ENCODE results near the gene MRPL43. TPM values are rescaled to one million over a fixed set of nuclear protein-coding genes. Genes with fewer than 3 reads are reported as not detected.

MRPL43 gene
- total and polyA plus RNA-seq, 2 donors (not counting 3 experiments of a cell fraction or from before 2014, with no cell fraction given), result 75.0 to 144 TPM

DNA sequence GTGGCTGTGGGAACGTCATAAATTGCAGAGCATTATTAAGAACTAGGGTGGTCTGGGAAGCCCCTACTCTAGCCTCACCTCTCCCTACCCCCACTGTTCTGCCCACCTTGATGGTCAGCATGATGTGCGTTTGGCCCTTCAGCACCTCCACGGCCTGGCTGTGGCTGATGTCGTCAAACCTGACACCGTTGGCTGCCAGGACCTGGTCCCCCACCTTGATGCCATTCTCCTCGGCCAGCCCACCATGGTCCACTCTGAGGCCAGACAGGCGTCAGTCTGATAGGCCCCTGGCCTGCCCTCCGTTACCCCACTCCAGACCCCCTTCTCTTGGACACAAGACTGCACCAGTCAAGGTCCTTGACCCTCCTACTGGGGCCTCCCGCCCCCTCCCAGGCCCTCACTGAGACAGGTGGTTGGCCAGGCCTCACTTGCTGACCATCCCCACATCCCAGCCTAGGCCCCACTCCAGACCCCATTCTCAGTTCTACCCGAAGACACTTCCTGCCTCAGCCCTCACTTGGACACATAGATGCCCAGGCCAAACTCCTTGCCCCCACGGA lies 34.5 kb upstream of the MRPL43 start:
- no TSS peak for BruUV-seq (replicated peaks)
- Histone ChIP-seq H3K9ac (replicated peaks; ENCODE audit: extremely low read depth, insufficient read depth, low read length) (no peak overlapping the region), H3K9me3 (replicated peaks; ENCODE audit: control insufficient read depth, insufficient read depth, low read length) (no peaks in the 10 kb centered on the region), H4K20me1 (replicated peaks; ENCODE audit: control insufficient read depth, extremely low read depth, insufficient read depth, low read length) (no peaks in the 10 kb centered on the region), H3K27ac (ENCODE audit: insufficient read depth, low read depth, low read length) (no peak overlapping the region), H3K79me2 (ENCODE audit: control insufficient read depth, insufficient read depth, low read length) (no peaks in the 10 kb centered on the region), H3K36me3 (ENCODE audit: control insufficient read depth in 2 of 2, extremely low read depth in 1 of 2, insufficient read depth in 2 of 2, low read length in 2 of 2) (no peaks in the 10 kb centered on the region), H2AFZ (ENCODE audit: low read depth, low read length) (no peak overlapping the region), H3K4me2 (ENCODE audit: insufficient read depth, low read length) (no peak overlapping the region), H3K9me1 (replicated peaks; ENCODE audit: control insufficient read depth, extremely low read depth, insufficient read depth, low read length) (no peaks in the 10 kb centered on the region), H3K4me1 (ENCODE audit: control insufficient read depth, extremely low read depth, insufficient read depth, low read length) (no peaks in the 10 kb centered on the region), H3K4me3 (replicated peaks in 1 of 3; ENCODE audit: insufficient read depth in 1 of 3, low read depth in 1 of 3, low read length in 3 of 3) (no peak overlapping the region), H3K27me3 (ENCODE audit: control insufficient read depth in 2 of 2, insufficient read depth in 2 of 2, low read length in 2 of 2) (no peaks in the 10 kb centered on the region)
- DNase-seq (ENCODE audit: low read depth, low spot score) (no peak), FAIRE-seq (no peak)
- ChIA-PET POLR2A (no interaction called here), CTCF (interaction anchor here (1.0 kb wide), 1 partner anchor 19 kb away, joined by 4 read pairs; no protein-coding TSS in a partner anchor)
- TF ChIP-seq POLR2A (IDR thresholded peaks at IDR 0.05; ENCODE audit: low read depth, low read length) (no peak), POLR2AphosphoS5 (IDR thresholded peaks at IDR 0.05; ENCODE audit: insufficient read depth, low read depth, low read length) (no peak), MYC (IDR thresholded peaks at IDR 0.05; ENCODE audit: low read depth, low read length) (no peak), JUN (IDR thresholded peaks at IDR 0.05; ENCODE audit: borderline replicate concordance, insufficient read depth, insufficient read length, low read depth) (no peak), GATA2 (IDR thresholded peaks at IDR 0.05; ENCODE audit: insufficient read depth, insufficient read length, low read depth, low read length) (no peak), EZH2 (IDR thresholded peaks at IDR 0.05; ENCODE audit: borderline replicate concordance, low read depth, low read length, severe bottlenecking) (no peak), FOS (IDR thresholded peaks at IDR 0.05; ENCODE audit: borderline replicate concordance, insufficient read depth, low read length) (no peak)
- TF ChIP-seq, protein P1, sequence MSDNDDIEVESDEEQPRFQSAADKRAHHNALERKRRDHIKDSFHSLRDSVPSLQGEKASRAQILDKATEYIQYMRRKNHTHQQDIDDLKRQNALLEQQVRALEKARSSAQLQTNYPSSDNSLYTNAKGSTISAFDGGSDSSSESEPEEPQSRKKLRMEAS (IDR thresholded peaks at IDR 0.05; ENCODE audit: insufficient read depth, insufficient read length), result no peak
- TF ChIP-seq, protein P2, sequence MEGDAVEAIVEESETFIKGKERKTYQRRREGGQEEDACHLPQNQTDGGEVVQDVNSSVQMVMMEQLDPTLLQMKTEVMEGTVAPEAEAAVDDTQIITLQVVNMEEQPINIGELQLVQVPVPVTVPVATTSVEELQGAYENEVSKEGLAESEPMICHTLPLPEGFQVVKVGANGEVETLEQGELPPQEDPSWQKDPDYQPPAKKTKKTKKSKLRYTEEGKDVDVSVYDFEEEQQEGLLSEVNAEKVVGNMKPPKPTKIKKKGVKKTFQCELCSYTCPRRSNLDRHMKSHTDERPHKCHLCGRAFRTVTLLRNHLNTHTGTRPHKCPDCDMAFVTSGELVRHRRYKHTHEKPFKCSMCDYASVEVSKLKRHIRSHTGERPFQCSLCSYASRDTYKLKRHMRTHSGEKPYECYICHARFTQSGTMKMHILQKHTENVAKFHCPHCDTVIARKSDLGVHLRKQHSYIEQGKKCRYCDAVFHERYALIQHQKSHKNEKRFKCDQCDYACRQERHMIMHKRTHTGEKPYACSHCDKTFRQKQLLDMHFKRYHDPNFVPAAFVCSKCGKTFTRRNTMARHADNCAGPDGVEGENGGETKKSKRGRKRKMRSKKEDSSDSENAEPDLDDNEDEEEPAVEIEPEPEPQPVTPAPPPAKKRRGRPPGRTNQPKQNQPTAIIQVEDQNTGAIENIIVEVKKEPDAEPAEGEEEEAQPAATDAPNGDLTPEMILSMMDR (IDR thresholded peaks at IDR 0.05; ENCODE audit: extremely low read depth in 1 of 2, insufficient read depth in 1 of 2, low read depth in 1 of 2, low read length in 2 of 2), result no peak
- intact Hi-C loops (cut with micrococcal nuclease), result no loop called here
- dilution Hi-C loops (cut with MboI; ENCODE audit: extremely low pct_ligation_motif_present, low sequenced_read_pairs), result no loop called here
